Ascending aorta (tissue), 2 donors: ENCODE data around the gene LCN15. TPM values are rescaled to one million over a fixed set of nuclear protein-coding genes. Genes with fewer than 3 reads are reported as not detected.

Experiments used
- DNase-seq, 2 donors: peaks; one replicate each; pipeline ENCODE4 v3.0.0-alpha.2; 2019; ENCODE audit warnings: low spot score in 2 of 2
- H3K27ac ChIP-seq, 2 donors: fragments of 200-600 bp; sonication (generic); one replicate each; pipeline ENCODE4 v1.5.1; 2016 to 2017; ENCODE audit warnings: mild to moderate bottlenecking in 1 of 2
- H3K27me3 ChIP-seq: fragments of 200-600 bp; sonication (generic); one replicate; pipeline ENCODE4 v1.5.1; 2017
- H3K36me3 ChIP-seq, 2 donors: fragments of 200-600 bp; sonication (generic); one replicate each; pipeline ENCODE4 v1.5.1; 2016
- H3K4me1 ChIP-seq, 2 donors: fragments of 200-600 bp; sonication (generic); one replicate each; pipeline ENCODE4 v1.5.1; 2016 to 2017; ENCODE audit warnings: mild to moderate bottlenecking in 1 of 2
- H3K4me3 ChIP-seq, 2 donors: fragments of 200-600 bp; sonication (generic); one replicate each; pipeline ENCODE4 v1.5.1; 2016 to 2017; ENCODE audit warnings: mild to moderate bottlenecking in 1 of 2
- H3K9me3 ChIP-seq, 2 donors: fragments of 200-600 bp; sonication (generic); one replicate each; pipeline ENCODE4 v1.5.1; 2016
- CTCF ChIP-seq, 3 experiments: fragments of 200-600 bp in 2 of 3; fragments of 450-650 bp in 1 of 3; sonication (generic) in 2 of 3; IDR thresholded peaks; one replicate each; pipeline ENCODE4 v1.5.1; 2016 to 2019; ENCODE audit warnings: antibody characterized with exemption in 3 of 3, mild to moderate bottlenecking in 1 of 3, moderate library complexity in 1 of 3
- intact Hi-C: fragments of 100-400 bp; cut with DNase I; formaldehyde crosslinking; loops from one replicate; pipeline ENCODE4 v1.15.1; 2023
- total RNA-seq: library from RNA; depleted of rRNA; stranded (reverse); fragments of >200 nt; gene quantifications from one replicate; pipeline ENCODE4 v1.1.0, GENCODE V29; 2016

Gene LCN15
- total RNA-seq, result not detected

GRCh38 chr9:136764301-136764891 lies at the start of gene LCN15:
Gene LCN15 (minus strand): TSS chr9:136764518. CDS start chr9:136764488, 30 bp downstream.
- Histone ChIP-seq H3K4me1 (no peaks in the 10 kb centered on the region), H3K36me3 (no peaks in the 10 kb centered on the region), H3K27ac (no peak within 1 kb of the TSS), H3K4me3 (no peak within 1 kb of the TSS), H3K27me3 (no peaks in the 10 kb centered on the region), H3K9me3 (no peaks in the 10 kb centered on the region)
- TF ChIP-seq CTCF (IDR thresholded peaks at IDR 0.05), result no peak
- intact Hi-C loops, result no loop called here
- DNase-seq, result no peak

DNA sequence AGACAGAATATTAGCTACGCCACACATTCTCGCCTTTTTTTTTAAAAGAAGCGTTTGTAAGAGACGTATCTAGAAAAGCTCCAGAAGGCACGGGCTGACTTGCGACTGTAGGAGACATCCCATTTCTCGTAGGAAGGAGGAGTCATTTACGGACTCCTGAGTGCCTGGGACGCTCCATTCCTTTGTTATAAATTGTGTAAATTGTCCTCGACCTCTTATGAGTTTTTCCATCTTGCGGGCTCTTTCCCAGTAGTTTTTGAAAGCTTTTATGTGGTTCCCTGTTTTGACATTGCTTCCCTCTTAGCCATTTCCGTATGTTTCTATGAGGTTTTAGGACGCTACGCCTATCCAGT lies 44.5 kb upstream of the LCN15 start:
- no peak overlapping the region for H3K27ac ChIP-seq
- no peak for DNase-seq
- no peaks in the 10 kb centered on the region for H3K9me3 ChIP-seq
- intact Hi-C loops, result loop anchor here (5.0 kb wide), 2 partner anchors 39 to 134 kb away; partner anchors contain the start of genes FBXW5 and PHPT1
- H3K36me3 ChIP-seq, result no peaks in the 10 kb centered on the region
- no peak for TF ChIP-seq CTCF (IDR thresholded peaks at IDR 0.05)
- H3K27me3 ChIP-seq, result no peaks in the 10 kb centered on the region
- H3K4me3 ChIP-seq, result peak overlapping the region; percentile 97 to 100
- peaks cover 15 to 23% of the 10 kb centered on the region in 2 donors for H3K4me1 ChIP-seq

DNA sequence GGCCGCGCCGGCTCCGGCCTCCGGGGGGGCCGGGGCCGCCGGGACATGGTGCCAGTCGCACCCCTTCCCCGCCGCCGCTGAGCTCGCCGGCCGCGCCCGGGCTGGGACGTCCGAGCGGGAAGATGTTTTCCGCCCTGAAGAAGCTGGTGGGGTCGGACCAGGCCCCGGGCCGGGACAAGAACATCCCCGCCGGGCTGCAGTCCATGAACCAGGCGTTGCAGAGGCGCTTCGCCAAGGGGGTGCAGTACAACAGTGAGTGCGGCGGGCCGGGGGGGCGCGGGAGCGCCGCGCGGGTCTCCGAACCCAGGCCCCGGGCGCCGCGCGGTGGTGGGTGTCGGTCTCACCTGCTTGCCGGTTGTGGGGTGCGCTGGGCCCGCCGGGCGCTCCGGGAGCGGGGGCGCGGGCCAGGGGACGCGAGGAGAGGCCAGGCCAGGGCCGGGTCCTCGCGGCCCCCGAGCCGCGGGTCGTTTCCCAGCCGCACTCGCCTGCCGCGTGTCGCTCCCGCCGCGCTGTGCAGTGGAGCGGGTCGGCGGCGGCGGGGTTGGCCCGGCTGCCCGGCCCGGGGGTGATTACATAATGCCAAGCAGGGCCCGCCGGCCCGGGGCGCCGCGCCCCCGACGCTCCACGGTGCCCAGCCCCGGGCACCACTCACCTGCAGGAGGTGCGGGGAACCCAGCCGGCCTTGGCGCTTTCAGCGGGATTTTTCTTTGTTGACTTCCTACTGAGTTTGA lies 43.9 kb upstream of the LCN15 start:
- intact Hi-C loops, result loop anchor here (5.0 kb wide), 2 partner anchors 39 to 134 kb away; partner anchors contain the start of genes FBXW5 and PHPT1
- H3K27ac ChIP-seq, result no peak overlapping the region
- H3K36me3 ChIP-seq, result no peaks in the 10 kb centered on the region

DNA sequence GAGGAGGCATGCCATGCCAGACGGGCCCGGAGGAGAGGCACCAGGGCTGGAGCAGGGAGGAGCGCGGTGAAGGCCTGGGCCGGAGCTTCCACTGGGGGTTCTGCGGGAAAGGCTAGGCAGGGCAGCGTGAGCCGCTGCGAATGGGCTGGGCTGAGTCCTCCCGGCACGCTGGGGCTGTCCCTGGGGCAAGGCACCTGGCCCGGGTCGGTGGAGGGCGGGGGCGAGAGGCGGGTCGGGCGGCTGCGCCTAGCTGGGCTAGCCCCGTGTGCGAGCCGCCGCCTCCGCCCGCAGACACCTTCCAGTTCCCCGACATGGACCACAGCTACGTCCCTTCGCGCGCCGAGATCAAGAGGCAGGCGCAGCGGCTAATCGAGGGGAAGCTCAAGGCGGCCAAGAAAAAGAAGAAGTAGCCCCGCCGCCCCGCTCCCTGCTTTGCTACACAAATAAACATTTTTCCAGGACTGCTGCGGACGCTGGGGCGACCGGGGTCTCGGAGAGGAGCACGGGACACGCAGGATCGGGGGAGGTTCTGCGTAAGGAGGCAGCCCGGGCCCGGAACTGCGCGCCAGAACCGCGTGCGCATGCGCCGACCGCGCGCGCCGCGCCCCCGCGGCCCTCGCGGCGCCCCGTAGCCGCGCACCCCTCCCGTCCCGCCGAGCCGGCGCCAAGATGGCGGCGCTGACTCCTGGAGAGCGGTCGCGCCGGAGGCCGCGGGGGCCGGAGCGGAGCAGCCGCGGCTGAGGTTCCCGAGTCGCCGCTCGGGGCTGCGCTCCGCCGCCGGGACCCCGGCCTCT lies 43.2 kb upstream of the LCN15 start, which contains the start of gene RABL6:
RABL6 (plus strand) TSS at position 668 of the 794 bp plus-strand sequence. CDS start 249 bp downstream, outside the sequence.
- no peaks in the 10 kb centered on the region for H3K9me3 ChIP-seq
- peak within 1 kb of the TSS; percentile 66 to 86 for H3K27ac ChIP-seq
- no peaks in the 10 kb centered on the region for H3K27me3 ChIP-seq
- peak in 1 of 2 donors; percentile 83 for DNase-seq
- intact Hi-C loops, result loop anchor here (1.0 to 5.0 kb wide), 3 partner anchors 16 to 135 kb away; partner anchors contain the start of genes FBXW5, PHPT1 and TMEM141
- TF ChIP-seq CTCF (IDR thresholded peaks at IDR 0.05), result peak in 1 of 3 experiments; percentile 10
- H3K36me3 ChIP-seq, result no peaks in the 10 kb centered on the region
- H3K4me1 ChIP-seq, result peaks cover 15 to 23% of the 10 kb centered on the region in 2 donors
- peak within 1 kb of the TSS; percentile 97 to 100 for H3K4me3 ChIP-seq

More for the DNA sequence above, 43.9 kb upstream of the LCN15 start:
- no peak for DNase-seq
- TF ChIP-seq CTCF (IDR thresholded peaks at IDR 0.05), result no peak
- H3K4me3 ChIP-seq, result peak overlapping the region; percentile 97 to 100
- no peaks in the 10 kb centered on the region for H3K27me3 ChIP-seq
- peaks cover 15 to 23% of the 10 kb centered on the region in 2 donors for H3K4me1 ChIP-seq
- no peaks in the 10 kb centered on the region for H3K9me3 ChIP-seq

- Histone ChIP-seq H3K27ac (peak overlapping the region in 1 of 2 donors; percentile 66), H3K4me1 (peaks cover 15 to 23% of the 10 kb centered on the region in 2 donors), H3K27me3 (no peaks in the 10 kb centered on the region), H3K36me3 (no peaks in the 10 kb centered on the region), H3K4me3 (peak overlapping the region; percentile 97 to 100), H3K9me3 (no peaks in the 10 kb centered on the region)
- DNase-seq, result no peak
- no peak for TF ChIP-seq CTCF (IDR thresholded peaks at IDR 0.05)
- intact Hi-C loops, result loop anchor here (1.0 to 5.0 kb wide), 3 partner anchors 15 to 136 kb away; partner anchors contain the start of genes FBXW5, PHPT1 and TMEM141
Observed at GRCh38 chr9:136806631-136807201, 42.4 kb upstream of the LCN15 start.
